Bronchial epithelial cell (primary cell): Measurements from ENCODE around the gene TP53TG3D. TPM values are rescaled to one million over a fixed set of nuclear protein-coding genes. Genes with fewer than 3 reads are reported as not detected.
A peak's percentile ranks its signal among the peaks of the same experiment; 100 is the strongest.
"Not testable (repeated sequence)": the region's sequence is repeated elsewhere in the genome, so short reads cannot be mapped to it uniquely, and the experiment has no call there.

Experiments used
- DNase-seq: peaks from one replicate; pipeline ENCODE4 v3.0.0-alpha.2; 2010; ENCODE audit warnings: low read depth
- FAIRE-seq: peaks from 2 replicates; lab custom pipeline; 2011; peaks lifted over from hg19 to GRCh38; lab: Jason Lieb, UNC
- H3K27me3 ChIP-seq: 2 replicates; pipeline ENCODE4 v1.5.1; 2011; ENCODE audit warnings: low read length; ENCODE audit not compliant: control insufficient read depth, insufficient read depth
- H3K36me3 ChIP-seq: 2 replicates; pipeline ENCODE4 v1.5.1; 2011; ENCODE audit warnings: low read length; ENCODE audit not compliant: control insufficient read depth, insufficient read depth
- H3K4me3 ChIP-seq: 2 replicates; pipeline ENCODE4 v1.5.1; 2011; ENCODE audit warnings: mild to moderate bottlenecking, low read depth, low read length, control low read depth
- total RNA-seq: library from RNA; depleted of rRNA; stranded (reverse); fragments of >200 nt; gene quantifications from 2 replicates; pipeline ENCODE4 v1.2.1, GENCODE V29; 2014

TP53TG3D gene
- total RNA-seq = not detected in 2 replicates

- H3K27me3 ChIP-seq, FAIRE-seq, DNase-seq, H3K36me3 ChIP-seq, H3K4me3 ChIP-seq: not testable (repeated sequence)
Observed at GRCh38 chr16:32252986-32253385, at the start of gene TP53TG3D. TP53TG3D (plus strand) TSS chr16:32253286; CDS start chr16:32253354, 68 bp downstream.

- not testable (repeated sequence) for H3K27me3 ChIP-seq, FAIRE-seq, DNase-seq, H3K4me3 ChIP-seq, H3K36me3 ChIP-seq
Observed at GRCh38 chr16:32253507-32253906, 421 bp downstream of the TP53TG3D start.

- H3K27me3 ChIP-seq, H3K4me3 ChIP-seq, H3K36me3 ChIP-seq, FAIRE-seq: not testable (repeated sequence)
- DNase-seq = peak; percentile 0
Observed at GRCh38 chr16:32261526-32261925, 8.4 kb downstream of the TP53TG3D start.

- H3K27me3 ChIP-seq, DNase-seq, H3K36me3 ChIP-seq, FAIRE-seq, H3K4me3 ChIP-seq: not testable (repeated sequence)
Observed at GRCh38 chr16:32263552-32263951, 10.5 kb downstream of the TP53TG3D start.

GRCh38 chr16:32281910-32282309 lies 28.8 kb downstream of the TP53TG3D start:
- H3K36me3 ChIP-seq, FAIRE-seq, H3K27me3 ChIP-seq, DNase-seq, H3K4me3 ChIP-seq: not testable (repeated sequence)

- H3K27me3 ChIP-seq, FAIRE-seq, H3K4me3 ChIP-seq, H3K36me3 ChIP-seq, DNase-seq: not testable (repeated sequence)
Observed at GRCh38 chr16:32283024-32283423, 29.9 kb downstream of the TP53TG3D start.

GRCh38 chr16:32283917-32284495 lies 30.9 kb downstream of the TP53TG3D start:
- H3K4me3 ChIP-seq, FAIRE-seq, H3K27me3 ChIP-seq, DNase-seq, H3K36me3 ChIP-seq: not testable (repeated sequence)

- not testable (repeated sequence) for FAIRE-seq
Observed at GRCh38 chr16:32284800-32285796, 32.0 kb downstream of the TP53TG3D start.

GRCh38 chr16:32286193-32286592 lies 33.1 kb downstream of the TP53TG3D start:
- H3K27me3 ChIP-seq, FAIRE-seq, DNase-seq, H3K36me3 ChIP-seq, H3K4me3 ChIP-seq: not testable (repeated sequence)

More at GRCh38 chr16:32284800-32285796, 32.0 kb downstream of the TP53TG3D start:
- H3K27me3 ChIP-seq, H3K36me3 ChIP-seq, DNase-seq, H3K4me3 ChIP-seq: not testable (repeated sequence)

GRCh38 chr16:32287743-32288142 lies 34.7 kb downstream of the TP53TG3D start:
- not testable (repeated sequence) for H3K36me3 ChIP-seq, H3K27me3 ChIP-seq, DNase-seq, H3K4me3 ChIP-seq, FAIRE-seq

GRCh38 chr16:32289197-32289596 lies 36.1 kb downstream of the TP53TG3D start:
- DNase-seq, FAIRE-seq, H3K27me3 ChIP-seq, H3K36me3 ChIP-seq, H3K4me3 ChIP-seq: not testable (repeated sequence)

GRCh38 chr16:32302776-32303175 lies 49.7 kb downstream of the TP53TG3D start:
- not testable (repeated sequence) for H3K27me3 ChIP-seq, H3K36me3 ChIP-seq, H3K4me3 ChIP-seq, DNase-seq, FAIRE-seq
